Measurements from ENCODE around the gene NRG3.

The NRG3 gene

GRCh38 chr10:82564353-82565196 lies 689.6 kb downstream of the NRG3 start:
- no peak for TF ChIP-seq CTCF (IDR thresholded peaks at IDR 0.05; ENCODE audit: low read depth, low read length, missing control alignments)
- no peak for DNase-seq
- Histone ChIP-seq H3K4me3 (ENCODE audit: low read depth, low read length) (no peak overlapping the region), H3K27ac (no peak overlapping the region), H3K36me3 (replicated peaks) (no peaks in the 10 kb centered on the region), H3K27me3 (replicated peaks) (no peaks in the 10 kb centered on the region)
- in situ Hi-C loops (cut with HindIII; ENCODE audit: low pct_ligation_motif_present, low sequenced_read_pairs), result no loop called here

GRCh38 chr10:82565197-82565575 lies 690.2 kb downstream of the NRG3 start:
- no peak for DNase-seq
- H3K36me3 ChIP-seq (replicated peaks), result no peaks in the 10 kb centered on the region
- no peak for TF ChIP-seq CTCF (IDR thresholded peaks at IDR 0.05; ENCODE audit: low read depth, low read length, missing control alignments)
- H3K27ac ChIP-seq, result no peak overlapping the region
- H3K27me3 ChIP-seq (replicated peaks), result no peaks in the 10 kb centered on the region
- H3K4me3 ChIP-seq (ENCODE audit: low read depth, low read length), result no peak overlapping the region
- in situ Hi-C loops (cut with HindIII; ENCODE audit: low pct_ligation_motif_present, low sequenced_read_pairs), result no loop called here

- DNase-seq, result no peak
- no peaks in the 10 kb centered on the region for H3K36me3 ChIP-seq (replicated peaks)
- H3K4me3 ChIP-seq (ENCODE audit: low read depth, low read length), result no peak overlapping the region
- in situ Hi-C loops (cut with HindIII; ENCODE audit: low pct_ligation_motif_present, low sequenced_read_pairs), result no loop called here
- no peak for TF ChIP-seq CTCF (IDR thresholded peaks at IDR 0.05; ENCODE audit: low read depth, low read length, missing control alignments)
- H3K27ac ChIP-seq, result no peak overlapping the region
- H3K27me3 ChIP-seq (replicated peaks), result no peaks in the 10 kb centered on the region
These were observed 697.8 kb downstream of the NRG3 start for GRCh38 chr10:82572744-82573143.

DNA sequence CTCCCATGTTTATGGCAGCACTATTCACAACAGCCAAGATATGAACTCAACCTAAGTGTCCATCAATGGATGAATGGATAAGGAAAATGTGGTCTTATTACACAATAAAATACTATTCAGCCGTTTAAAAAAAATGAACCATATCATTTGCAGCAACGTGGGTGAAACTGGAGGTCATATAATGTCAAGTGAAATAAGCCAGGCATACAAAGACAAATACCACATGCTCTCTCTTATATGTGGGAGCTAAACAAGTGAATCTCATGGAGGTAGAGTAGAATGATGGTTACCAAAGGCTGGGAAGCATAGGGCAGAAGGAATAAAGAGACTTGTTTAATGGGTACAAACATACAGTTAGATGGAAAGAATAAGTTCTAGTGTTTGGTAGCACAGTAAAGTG lies 699.1 kb downstream of the NRG3 start:
- DNase-seq, result no peak
- no peak overlapping the region for H3K4me3 ChIP-seq (ENCODE audit: low read depth, low read length)
- TF ChIP-seq CTCF (IDR thresholded peaks at IDR 0.05; ENCODE audit: low read depth, low read length, missing control alignments), result no peak
- H3K27me3 ChIP-seq (replicated peaks), result no peaks in the 10 kb centered on the region
- no peaks in the 10 kb centered on the region for H3K36me3 ChIP-seq (replicated peaks)
- no peak overlapping the region for H3K27ac ChIP-seq
- in situ Hi-C loops (cut with HindIII; ENCODE audit: low pct_ligation_motif_present, low sequenced_read_pairs), result no loop called here

DNA sequence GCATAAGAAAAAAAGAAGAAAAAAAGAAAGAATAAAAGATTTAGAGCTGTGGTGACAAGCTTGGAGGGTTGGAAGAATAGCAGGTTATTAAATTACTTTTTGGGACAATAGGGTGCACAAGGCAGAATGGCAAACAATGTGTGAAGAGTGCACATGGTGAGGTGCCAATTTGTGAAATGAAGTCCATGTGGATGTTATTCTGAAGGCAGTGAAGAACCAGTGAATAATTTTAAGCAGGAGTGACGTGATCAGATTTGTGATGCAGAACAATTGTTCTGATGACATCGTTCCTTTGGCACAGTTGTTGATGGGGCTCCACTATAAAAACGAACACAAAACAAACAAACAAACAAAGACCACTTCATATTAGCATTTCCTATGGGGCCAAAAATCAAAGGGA lies 700.3 kb downstream of the NRG3 start:
- in situ Hi-C loops (cut with HindIII; ENCODE audit: low pct_ligation_motif_present, low sequenced_read_pairs), result no loop called here
- H3K27me3 ChIP-seq (replicated peaks), result no peaks in the 10 kb centered on the region
- no peak for DNase-seq
- H3K4me3 ChIP-seq (ENCODE audit: low read depth, low read length), result no peak overlapping the region
- H3K27ac ChIP-seq, result no peak overlapping the region
- H3K36me3 ChIP-seq (replicated peaks), result no peaks in the 10 kb centered on the region
- no peak for TF ChIP-seq CTCF (IDR thresholded peaks at IDR 0.05; ENCODE audit: low read depth, low read length, missing control alignments)

GRCh38 chr10:82576093-82576492 lies 701.1 kb downstream of the NRG3 start:
- no peak for TF ChIP-seq CTCF (IDR thresholded peaks at IDR 0.05; ENCODE audit: low read depth, low read length, missing control alignments)
- H3K4me3 ChIP-seq (ENCODE audit: low read depth, low read length), result no peak overlapping the region
- no peak overlapping the region for H3K27ac ChIP-seq
- no peak for DNase-seq
- H3K36me3 ChIP-seq (replicated peaks), result no peaks in the 10 kb centered on the region
- no peaks in the 10 kb centered on the region for H3K27me3 ChIP-seq (replicated peaks)
- in situ Hi-C loops (cut with HindIII; ENCODE audit: low pct_ligation_motif_present, low sequenced_read_pairs), result no loop called here

All from brain microvascular endothelial cell (primary cell).